H9 (cell line): Measurements from ENCODE around the gene MRPS6. TPM values are rescaled to one million over a fixed set of nuclear protein-coding genes. Genes with fewer than 3 reads are reported as not detected.

Source experiments
- DNase-seq: peaks from one replicate; pipeline ENCODE4 v3.0.0-alpha.2; 2017
- H2AFZ ChIP-seq: one replicate; pipeline ENCODE4 v1.6.1; 2013; ENCODE audit warnings: mild to moderate bottlenecking, low read length, control low read depth, moderate library complexity
- H2AK5ac ChIP-seq: 2 replicates; pipeline ENCODE4 v1.6.1; 2013; ENCODE audit warnings: low read length, control low read depth, mixed read lengths; ENCODE audit not compliant: insufficient read length
- H2BK120ac ChIP-seq: one replicate; pipeline ENCODE4 v1.6.1; 2013; ENCODE audit warnings: low read depth, mild to moderate bottlenecking, low read length, control low read depth, inconsistent platforms; ENCODE audit not compliant: poor library complexity, severe bottlenecking
- H2BK12ac ChIP-seq: 2 replicates; pipeline ENCODE4 v1.6.1; 2013; ENCODE audit warnings: low read length, control low read depth, mixed read lengths, low read depth; ENCODE audit not compliant: insufficient read length
- H2BK15ac ChIP-seq: 2 replicates; pipeline ENCODE4 v1.6.1; 2013; ENCODE audit warnings: low read depth, low read length, control low read depth
- H2BK20ac ChIP-seq: one replicate; pipeline ENCODE4 v1.6.1; 2013; ENCODE audit warnings: low read depth, mild to moderate bottlenecking, low read length, control low read depth, inconsistent platforms; ENCODE audit not compliant: poor library complexity, severe bottlenecking
- H2BK5ac ChIP-seq: 2 replicates; pipeline ENCODE4 v1.6.1; 2013; ENCODE audit warnings: low read length, control low read depth, mixed read lengths; ENCODE audit not compliant: insufficient read length
- H3K14ac ChIP-seq: 2 replicates; pipeline ENCODE4 v1.6.1; 2013; ENCODE audit warnings: low read length, control low read depth; ENCODE audit not compliant: insufficient read depth
- H3K18ac ChIP-seq: 2 replicates; pipeline ENCODE4 v1.6.1; 2013; ENCODE audit warnings: low read depth, mild to moderate bottlenecking, mixed read lengths, low read length, control low read depth; ENCODE audit not compliant: insufficient read length
- H3K23ac ChIP-seq: 2 replicates; pipeline ENCODE4 v1.6.1; 2013; ENCODE audit warnings: low read length, control low read depth, mixed read lengths, low read depth; ENCODE audit not compliant: insufficient read length
- H3K23me2 ChIP-seq: 2 replicates; pipeline ENCODE4 v1.6.1; 2013; ENCODE audit warnings: low read depth, mild to moderate bottlenecking, mixed read lengths, low read length, control low read depth; ENCODE audit not compliant: insufficient read length, poor library complexity, severe bottlenecking
- H3K27ac ChIP-seq: 2 replicates; pipeline ENCODE4 v1.5.1; 2013; ENCODE audit warnings: low read length, control low read depth, mixed read lengths, low read depth; ENCODE audit not compliant: insufficient read length
- H3K27me3 ChIP-seq: 2 replicates; pipeline ENCODE4 v1.6.1; 2013; ENCODE audit warnings: low read length, control low read depth, inconsistent platforms; ENCODE audit not compliant: insufficient read depth
- H3K4ac ChIP-seq: 2 replicates; pipeline ENCODE4 v1.6.1; 2013; ENCODE audit warnings: low read depth, mild to moderate bottlenecking, control low read depth, inconsistent platforms, low read length, moderate library complexity
- H3K4me1 ChIP-seq: 2 replicates; pipeline ENCODE4 v1.6.1; 2013; ENCODE audit warnings: low read length, control low read depth, inconsistent platforms; ENCODE audit not compliant: insufficient read depth
- H3K4me2 ChIP-seq: 2 replicates; pipeline ENCODE4 v1.6.1; 2013; ENCODE audit warnings: low read length, control low read depth, mixed read lengths; ENCODE audit not compliant: insufficient read length, insufficient read depth
- H3K56ac ChIP-seq: 2 replicates; pipeline ENCODE4 v1.6.1; 2013; ENCODE audit warnings: low read depth, mild to moderate bottlenecking, mixed read lengths, low read length, control low read depth; ENCODE audit not compliant: insufficient read length
- H3K79me1 ChIP-seq: 2 replicates; pipeline ENCODE4 v1.6.1; 2013; ENCODE audit warnings: low read depth, mild to moderate bottlenecking, moderate library complexity, low read length, control low read depth, inconsistent platforms; ENCODE audit not compliant: insufficient read depth, poor library complexity, severe bottlenecking
- H3K79me2 ChIP-seq: 2 replicates; pipeline ENCODE4 v1.6.1; 2013; ENCODE audit warnings: low read length, control low read depth, inconsistent platforms; ENCODE audit not compliant: insufficient read depth
- H3K9ac ChIP-seq: 2 replicates; pipeline ENCODE4 v1.6.1; 2013; ENCODE audit warnings: low read length, control low read depth, mixed read lengths; ENCODE audit not compliant: insufficient read length; ENCODE audit errors: extremely low read depth
- H3K9me3 ChIP-seq: one replicate; pipeline ENCODE4 v1.6.1; 2013; ENCODE audit warnings: low read depth, low read length, inconsistent platforms; ENCODE audit not compliant: control insufficient read depth
- H3T11ph ChIP-seq: one replicate; pipeline ENCODE4 v1.6.1; 2013; ENCODE audit warnings: mild to moderate bottlenecking, low read length, control low read depth, inconsistent platforms
- H4K20me1 ChIP-seq: one replicate; pipeline ENCODE4 v1.6.1; 2013; ENCODE audit not compliant: control insufficient read depth, insufficient read length, insufficient read depth
- H4K5ac ChIP-seq: 2 replicates; pipeline ENCODE4 v1.6.1; 2013; ENCODE audit warnings: low read depth, mild to moderate bottlenecking, mixed read lengths, low read length, control low read depth; ENCODE audit not compliant: insufficient read length
- H4K8ac ChIP-seq: replicated peaks from 2 replicates; pipeline ENCODE4 v1.6.1; 2013; ENCODE audit warnings: low read length, control low read depth, mixed read lengths, low read depth; ENCODE audit not compliant: insufficient read length
- H4K91ac ChIP-seq: 2 replicates; pipeline ENCODE4 v1.6.1; 2013; ENCODE audit warnings: low read depth, mild to moderate bottlenecking, moderate library complexity, mixed read lengths, low read length, control low read depth; ENCODE audit not compliant: insufficient read length
- H3K27ac Mint-ChIP-seq, 3 experiments: 2 replicates in 2 of 3; 3 replicates in 1 of 3; pipeline ENCODE4 v1.8.0; 2020 to 2021; ENCODE audit warnings: mixed read lengths in 3 of 3, mild to moderate bottlenecking in 1 of 3, moderate library complexity in 1 of 3
- H3K27me3 Mint-ChIP-seq: 2 replicates; pipeline ENCODE4 v1.8.0; 2021; ENCODE audit warnings: low read depth, mild to moderate bottlenecking, moderate library complexity, mixed read lengths
- H3K36me3 Mint-ChIP-seq, 3 experiments: 2 replicates in 2 of 3; 3 replicates in 1 of 3; pipeline ENCODE4 v1.8.0; 2020 to 2021; ENCODE audit warnings: low read depth in 3 of 3, mixed read lengths in 3 of 3; ENCODE audit not compliant: insufficient read depth in 1 of 3
- H3K4me1 Mint-ChIP-seq, 2 experiments: 2 replicates each; pipeline ENCODE4 v1.8.0; 2020; ENCODE audit warnings: mixed read lengths in 2 of 2
- H3K4me3 Mint-ChIP-seq, 2 experiments: 2 replicates in 1 of 2; 3 replicates in 1 of 2; pipeline ENCODE4 v1.8.0; 2020 to 2021; ENCODE audit warnings: mild to moderate bottlenecking in 2 of 2, mixed read lengths in 2 of 2, moderate library complexity in 1 of 2
- H3K9me3 Mint-ChIP-seq, 2 experiments: 2 replicates in 1 of 2; 3 replicates in 1 of 2; pipeline ENCODE4 v1.8.0; 2020; ENCODE audit warnings: mild to moderate bottlenecking in 2 of 2, mixed read lengths in 2 of 2, moderate library complexity in 1 of 2
- CTCF ChIP-seq: fragments of 200-600 bp; sonication (generic); conservative IDR thresholded peaks from 3 replicates; pipeline ENCODE4 v1.8.0; 2021; ENCODE audit warnings: antibody characterized with exemption, mild to moderate bottlenecking
- WGBS: extraction: QIAGEN DNeasy Blood & Tissue Kit; methylation state at CpG from one replicate; pipeline ENCODE4 v1.1.7; 2013; ENCODE audit warnings: missing lambda C conversion rate, low lambda C conversion rate, mixed read lengths; ENCODE audit not compliant: insufficient read length; ENCODE audit errors: extremely low coverage; 5-methylcytosine and 5-hydroxymethylcytosine counted together
- total RNA-seq: library from RNA; stranded (reverse); gene quantifications from 2 replicates; pipeline ENCODE4 v1.2.1, GENCODE V29; 2021

Gene MRPS6
- total RNA-seq, 1 experiment from 2014 or later: 83.2 TPM

GRCh38 chr21:34180826-34181359 is 107.5 kb downstream of the MRPS6 start:
- Histone ChIP-seq H3K4ac (no peak overlapping the region), H2BK20ac (no peak overlapping the region), H3K79me2 (no peaks in the 10 kb centered on the region), H4K91ac (no peak overlapping the region), H2BK5ac (no peak overlapping the region), H4K5ac (no peak overlapping the region), H2BK120ac (no peak overlapping the region), H2BK15ac (no peak overlapping the region), H3T11ph (no peak overlapping the region), H3K56ac (no peak overlapping the region), H3K9ac (no peak overlapping the region), H2AFZ (no peak overlapping the region), H3K4me1 (peaks cover 11% of the 10 kb centered on the region; the same call in 1 of the 2 replicates), H3K27ac (no peak overlapping the region), H3K23ac (no peak overlapping the region), H2AK5ac (no peak overlapping the region), H4K20me1 (no peaks in the 10 kb centered on the region), H3K79me1 (no peaks in the 10 kb centered on the region), H3K14ac (no peak overlapping the region), H4K8ac (no peak overlapping the region), H3K23me2 (no peaks in the 10 kb centered on the region), H3K27me3 (peaks cover 3% of the 10 kb centered on the region; the same call in 1 of the 2 replicates), H2BK12ac (no peak overlapping the region), H3K9me3 (no peaks in the 10 kb centered on the region), H3K4me2 (peak overlapping the region; percentile 8), H3K18ac (no peak overlapping the region)
- no peaks in the 10 kb centered on the region for H3K9me3 Mint-ChIP-seq
- peaks cover 39 to 40% of the 10 kb centered on the region in 2 experiments for H3K4me1 Mint-ChIP-seq
- peak; percentile 14; the same call in 1 of the 3 replicates for TF ChIP-seq CTCF
- H3K4me3 Mint-ChIP-seq: peak overlapping the region in 1 of 2 experiments; percentile 42; a peak in 1 of 5 replicates
- no CpG with 5 or more reads among the region's 10 CpGs for WGBS
- no peaks in the 10 kb centered on the region; a peak in 3 of 7 replicates for H3K36me3 Mint-ChIP-seq
- H3K27ac Mint-ChIP-seq: peak overlapping the region in 1 of 3 experiments; percentile 42; a peak in 1 of 7 replicates
- DNase-seq: no peak
- H3K27me3 Mint-ChIP-seq: peaks cover 36% of the 10 kb centered on the region
